H1 (cell line): ENCODE measurements around the gene MEF2C. TPM values are rescaled to one million over a fixed set of nuclear protein-coding genes. Genes with fewer than 3 reads are reported as not detected.

Source experiments
- CTCF ChIA-PET: fragments of 300-600 bp; sonication (Branson Sonifier 250); formaldehyde crosslinking; loops from one replicate; lab custom pipeline; 2021; ENCODE audit not compliant: partially characterized antibody; lab: Charles Lee
- POLR2A ChIA-PET: fragments of 300-600 bp; sonication (Branson Sonifier 250); formaldehyde crosslinking; loops from one replicate; lab custom pipeline; 2021; ENCODE audit warnings: inconsistent platforms; ENCODE audit not compliant: partially characterized antibody; lab: Charles Lee
- DNase-seq, 2 experiments: peaks; one replicate each; pipeline versions ENCODE4 v3.0.0 to v3.0.0-alpha.2; 2010 to 2022; ENCODE audit warnings: low spot score in 2 of 2, low read depth in 1 of 2, mixed read lengths in 1 of 2
- FAIRE-seq: peaks from 2 replicates; lab custom pipeline; 2011; peaks lifted over from hg19 to GRCh38; lab: Jason Lieb, UNC
- H2AFZ ChIP-seq: 2 replicates; pipeline ENCODE4 v1.8.1; 2012; ENCODE audit warnings: low read length, inconsistent platforms
- H2AK5ac ChIP-seq: 2 replicates; pipeline ENCODE4 v1.6.1; 2013; ENCODE audit warnings: low read depth, low read length
- H2BK120ac ChIP-seq: replicated peaks from 2 replicates; pipeline ENCODE3; 2013; ENCODE audit warnings: low read depth, low read length, inconsistent platforms
- H2BK12ac ChIP-seq: 2 replicates; pipeline ENCODE4 v1.6.1; 2013; ENCODE audit warnings: low read depth, low read length
- H2BK15ac ChIP-seq: 2 replicates; pipeline ENCODE4 v1.6.1; 2013; ENCODE audit warnings: low read length
- H2BK20ac ChIP-seq: 2 replicates; pipeline ENCODE4 v1.6.1; 2013; ENCODE audit warnings: low read length
- H2BK5ac ChIP-seq: 2 replicates; pipeline ENCODE4 v1.6.1; 2013; ENCODE audit warnings: low read depth, low read length
- H3K14ac ChIP-seq: 2 replicates; pipeline ENCODE4 v1.6.1; 2013; ENCODE audit warnings: inconsistent platforms; ENCODE audit not compliant: insufficient read length
- H3K18ac ChIP-seq: 2 replicates; pipeline ENCODE4 v1.6.1; 2013; ENCODE audit warnings: low read length; ENCODE audit errors: extremely low read depth
- H3K23ac ChIP-seq: 2 replicates; pipeline ENCODE4 v1.6.1; 2013; ENCODE audit warnings: inconsistent platforms; ENCODE audit not compliant: insufficient read length
- H3K23me2 ChIP-seq: 2 replicates; pipeline ENCODE4 v1.6.1; 2013; ENCODE audit warnings: low read depth, low read length
- H3K27ac ChIP-seq: 2 replicates; pipeline ENCODE4 v1.6.1; 2011; ENCODE audit warnings: low read depth, low read length, inconsistent platforms
- H3K27me3 ChIP-seq, 4 experiments: replicated peaks in 1 of 4; 1 replicate in 1 of 4; 2 replicates in 3 of 4; pipeline versions ENCODE4 v1.6.1 to v1.8.1; 2011 to 2013; ENCODE audit warnings: low read length in 3 of 4, mild to moderate bottlenecking in 3 of 4, inconsistent platforms in 2 of 4, mixed read lengths in 2 of 4, moderate library complexity in 1 of 4; ENCODE audit not compliant: control insufficient read depth in 3 of 4, insufficient read depth in 3 of 4; ENCODE audit errors: extremely low read depth in 1 of 4
- H3K36me3 ChIP-seq, 4 experiments: 2 replicates each; pipeline versions ENCODE4 v1.6.1 to v1.8.1; 2011 to 2013; ENCODE audit warnings: mild to moderate bottlenecking in 4 of 4, low read length in 3 of 4, moderate library complexity in 2 of 4, control low read depth in 1 of 4, inconsistent platforms in 1 of 4; ENCODE audit not compliant: insufficient read depth in 4 of 4, control insufficient read depth in 2 of 4
- H3K4ac ChIP-seq: replicated peaks from 2 replicates; pipeline ENCODE3; 2013; ENCODE audit warnings: low read length, low read depth, mixed read lengths, inconsistent platforms; ENCODE audit not compliant: insufficient read length
- H3K4me1 ChIP-seq, 4 experiments: replicated peaks in 1 of 4; 1 replicate in 1 of 4; 2 replicates in 3 of 4; pipeline versions ENCODE4 v1.6.1 to v1.8.1; 2011 to 2013; ENCODE audit warnings: low read length in 3 of 4, inconsistent platforms in 2 of 4, mixed read lengths in 1 of 4; ENCODE audit not compliant: insufficient read depth in 4 of 4, control insufficient read depth in 3 of 4
- H3K4me2 ChIP-seq, 2 experiments: 2 replicates each; pipeline versions ENCODE4 v1.6.1 to v1.8.1; 2011 to 2013; ENCODE audit warnings: low read depth in 2 of 2, low read length in 2 of 2, control low read depth in 1 of 2, inconsistent platforms in 1 of 2, mild to moderate bottlenecking in 1 of 2; ENCODE audit not compliant: insufficient read depth in 1 of 2
- H3K4me3 ChIP-seq, 4 experiments: fragments of 200-600, 300-600 bp in 1 of 4; sonication (generic), shearing (Covaris generic), sonication (Bioruptor Twin) in 1 of 4; 2 replicates each; pipeline versions ENCODE4 v1.5.1 to v1.8.1; 2011 to 2016; ENCODE audit warnings: low read length in 4 of 4, low read depth in 3 of 4, control low read depth in 2 of 4, inconsistent platforms in 2 of 4, mild to moderate bottlenecking in 2 of 4, mixed read lengths in 1 of 4, moderate library complexity in 1 of 4; ENCODE audit not compliant: insufficient read depth in 2 of 4; ENCODE audit errors: extremely low read depth in 1 of 4
- H3K56ac ChIP-seq: replicated peaks from 2 replicates; pipeline ENCODE3; 2013; ENCODE audit warnings: low read depth, mild to moderate bottlenecking, mixed read lengths, low read length, inconsistent platforms; ENCODE audit not compliant: insufficient read length
- H3K79me1 ChIP-seq: 2 replicates; pipeline ENCODE4 v1.6.1; 2013; ENCODE audit warnings: low read depth, low read length, control low read depth
- H3K79me2 ChIP-seq, 2 experiments: 2 replicates each; pipeline versions ENCODE4 v1.6.1 to v1.8.1; 2012 to 2013; ENCODE audit warnings: low read length in 2 of 2, mild to moderate bottlenecking in 2 of 2, inconsistent platforms in 1 of 2; ENCODE audit not compliant: insufficient read depth in 2 of 2, control insufficient read depth in 1 of 2
- H3K9ac ChIP-seq, 4 experiments: replicated peaks in 1 of 4; 1 replicate in 1 of 4; 2 replicates in 3 of 4; pipeline versions ENCODE4 v1.6.1 to v1.8.1; 2011 to 2013; ENCODE audit warnings: low read depth in 3 of 4, low read length in 3 of 4, control low read depth in 2 of 4, mild to moderate bottlenecking in 2 of 4, moderate library complexity in 2 of 4, inconsistent platforms in 1 of 4; ENCODE audit errors: extremely low read depth in 1 of 4
- H3K9me3 ChIP-seq, 2 experiments: 2 replicates each; pipeline versions ENCODE4 v1.6.1 to v1.8.1; 2012 to 2013; ENCODE audit warnings: mild to moderate bottlenecking in 2 of 2, moderate library complexity in 2 of 2, control low read depth in 1 of 2, inconsistent platforms in 1 of 2, low read depth in 1 of 2, low read length in 1 of 2, mixed read lengths in 1 of 2; ENCODE audit not compliant: insufficient read depth in 2 of 2
- H4K20me1 ChIP-seq, 2 experiments: replicated peaks in 1 of 2; 2 replicates each; pipeline versions ENCODE3 to v1.8.1; 2011 to 2013; ENCODE audit warnings: inconsistent platforms in 2 of 2, low read length in 2 of 2, mild to moderate bottlenecking in 1 of 2; ENCODE audit not compliant: insufficient read depth in 2 of 2, control insufficient read depth in 1 of 2
- H4K5ac ChIP-seq: 2 replicates; pipeline ENCODE4 v1.6.1; 2013; ENCODE audit warnings: low read length, low read depth, mixed read lengths, inconsistent platforms; ENCODE audit not compliant: insufficient read length
- H4K8ac ChIP-seq: 2 replicates; pipeline ENCODE4 v1.8.0; 2013; ENCODE audit warnings: mild to moderate bottlenecking, moderate library complexity, low read length, inconsistent platforms; ENCODE audit not compliant: insufficient read depth; ENCODE audit errors: extremely low read depth
- H4K91ac ChIP-seq: replicated peaks from 2 replicates; pipeline ENCODE3; 2013; ENCODE audit warnings: low read length, mixed read lengths, inconsistent platforms; ENCODE audit not compliant: insufficient read length
- CTCF ChIP-seq, 3 experiments: IDR thresholded peaks; 1 replicate in 2 of 3; 2 replicates in 1 of 3; pipeline versions ENCODE4 v1.5.1 to v1.6.1; 2011; ENCODE audit warnings: low read length in 3 of 3, mild to moderate bottlenecking in 3 of 3, inconsistent platforms in 2 of 3, low read depth in 1 of 3, moderate library complexity in 1 of 3; ENCODE audit not compliant: insufficient read depth in 1 of 3; ENCODE audit errors: control extremely low read depth in 1 of 3
- E2F6 ChIP-seq: IDR thresholded peaks from 2 replicates; pipeline ENCODE4 v1.6.1; 2012; ENCODE audit warnings: inconsistent platforms
- EGR1 ChIP-seq: IDR thresholded peaks from 2 replicates; pipeline ENCODE4 v1.6.1; 2011; ENCODE audit warnings: low read depth, low read length, borderline replicate concordance
- FOSL1 ChIP-seq: IDR thresholded peaks from 2 replicates; pipeline ENCODE4 v1.6.1; 2011; ENCODE audit warnings: mild to moderate bottlenecking, low read depth, low read length, moderate library complexity; ENCODE audit not compliant: insufficient read depth
- JUND ChIP-seq: IDR thresholded peaks from 2 replicates; pipeline ENCODE4 v1.6.1; 2011; ENCODE audit warnings: mild to moderate bottlenecking, improper control_type of control experiment, low read length
- KDM1A ChIP-seq: fragments of 200-600, 300-600 bp; sonication (generic); IDR thresholded peaks from 2 replicates; pipeline ENCODE4 v1.7.1; 2016; ENCODE audit warnings: mild to moderate bottlenecking, low read length, borderline replicate concordance
- SUZ12 ChIP-seq: fragments of 200-600 bp; sonication (generic); IDR thresholded peaks from 2 replicates; pipeline ENCODE4 v1.6.1; 2012; ENCODE audit warnings: mild to moderate bottlenecking, inconsistent platforms, low read length, moderate library complexity, mixed read lengths
- TCF12 ChIP-seq: IDR thresholded peaks from 2 replicates; pipeline ENCODE4 v1.6.1; 2011; ENCODE audit warnings: low read depth, mild to moderate bottlenecking, low read length
- WGBS, 2 experiments: shearing (Covaris generic) in 1 of 2; methylation state at CpG; one replicate each; pipeline versions ENCODE4 v1.1.6 to v1.1.7; 2013 to 2015; ENCODE audit warnings: low lambda C conversion rate in 2 of 2, mixed read lengths in 2 of 2, inconsistent platforms in 1 of 2, low coverage in 1 of 2, missing lambda C conversion rate in 1 of 2; ENCODE audit not compliant: insufficient replicate concordance in 2 of 2, insufficient coverage in 1 of 2, insufficient read length in 1 of 2; ENCODE audit errors: extremely low coverage in 1 of 2, missing lambda C conversion rate in 1 of 2; 5-methylcytosine and 5-hydroxymethylcytosine counted together
- polyA plus RNA-seq, 7 experiments: library from polyadenylated mRNA; depleted of rRNA in 3 of 7; stranded (reverse) in 5 of 7; unstranded in 2 of 7; fragments of >200 nt in 5 of 7; fragments of 200-250 nt in 2 of 7; gene quantifications; 1 replicate in 5 of 7; 2 replicates in 1 of 7; 4 replicates in 1 of 7; pipeline versions ENCODE4 v1.2.1 to v1.2.3, GENCODE V29; 2011 to 2013; ENCODE audit warnings: missing spikeins in 2 of 7, mixed read lengths in 2 of 7
- total RNA-seq: library from RNA; stranded (reverse); fragmentation: NEBNext Ultra II Directional; extraction: Animal tissue kit (Norgen Biotek cat#: 25700); gene quantifications from 2 replicates; pipeline ENCODE4 v1.2.1, GENCODE V29; 2021

MEF2C gene
- total and polyA plus RNA-seq, 2 of the 8 experiments (the other 6 are each of a cell fraction or from before 2014, with no cell fraction given), result 0.59 to 0.99 TPM

- peaks cover 0 to 8% (median 0%) of the 10 kb centered on the region in 4 experiments; a peak in 2 of 7 replicates for H3K4me1 ChIP-seq
- H4K5ac ChIP-seq, result no peak overlapping the region
- POLR2A ChIA-PET, result no interaction called here
- H3K36me3 ChIP-seq, result no peaks in the 10 kb centered on the region
- TF ChIP-seq TCF12, result no peak
- no peak for TF ChIP-seq CTCF (IDR thresholded peaks at IDR 0.05; ENCODE audit: control extremely low read depth in 1 of 3, insufficient read depth in 1 of 3, low read depth in 1 of 3, low read length in 3 of 3)
- no peak for TF ChIP-seq FOSL1
- TF ChIP-seq JUND, result no peak
- no peak for TF ChIP-seq EGR1
- TF ChIP-seq SUZ12, result no peak
- no peak for TF ChIP-seq KDM1A
- no peak for TF ChIP-seq E2F6
- no peak overlapping the region for H2BK12ac ChIP-seq
- WGBS, 2 experiments, result 96% methylated on average over 1 of the region's 1 CpG; no CpG with 5 or more reads in 1 of the 2 experiments
- H3K4ac ChIP-seq, result no peak overlapping the region
- no peaks in the 10 kb centered on the region for H4K20me1 ChIP-seq
- no peak overlapping the region for H4K8ac ChIP-seq
- no peak for FAIRE-seq
- H3K27me3 ChIP-seq, result peaks cover 0 to 16% (median 8%) of the 10 kb centered on the region in 4 experiments; a peak in 5 of 7 replicates
- H3K14ac ChIP-seq, result no peak overlapping the region
- no peak overlapping the region for H3K27ac ChIP-seq
- no peak overlapping the region for H3K9ac ChIP-seq
- H3K18ac ChIP-seq, result no peak overlapping the region
- H2BK5ac ChIP-seq, result no peak overlapping the region
- H3K23ac ChIP-seq, result no peak overlapping the region
- H4K91ac ChIP-seq, result no peak overlapping the region
- CTCF ChIA-PET, result no interaction called here
- no peak overlapping the region for H2AFZ ChIP-seq
- H2BK20ac ChIP-seq, result no peak overlapping the region
- H2AK5ac ChIP-seq, result no peak overlapping the region
- H3K4me3 ChIP-seq, result no peak overlapping the region
- no peak for DNase-seq
- H2BK15ac ChIP-seq, result no peak overlapping the region
- H3K23me2 ChIP-seq, result peaks cover 13% of the 10 kb centered on the region
- H2BK120ac ChIP-seq, result no peak overlapping the region
- no peaks in the 10 kb centered on the region for H3K79me2 ChIP-seq
- H3K9me3 ChIP-seq, result no peaks in the 10 kb centered on the region
- H3K56ac ChIP-seq, result no peak overlapping the region
- H3K79me1 ChIP-seq, result no peaks in the 10 kb centered on the region
- H3K4me2 ChIP-seq, result no peak overlapping the region
Observed at GRCh38 chr5:88880201-88880600, 2.8 kb downstream of the MEF2C start.
